ENCODE measurements around the gene ADAMTS12.

The ADAMTS12 gene

DNA sequence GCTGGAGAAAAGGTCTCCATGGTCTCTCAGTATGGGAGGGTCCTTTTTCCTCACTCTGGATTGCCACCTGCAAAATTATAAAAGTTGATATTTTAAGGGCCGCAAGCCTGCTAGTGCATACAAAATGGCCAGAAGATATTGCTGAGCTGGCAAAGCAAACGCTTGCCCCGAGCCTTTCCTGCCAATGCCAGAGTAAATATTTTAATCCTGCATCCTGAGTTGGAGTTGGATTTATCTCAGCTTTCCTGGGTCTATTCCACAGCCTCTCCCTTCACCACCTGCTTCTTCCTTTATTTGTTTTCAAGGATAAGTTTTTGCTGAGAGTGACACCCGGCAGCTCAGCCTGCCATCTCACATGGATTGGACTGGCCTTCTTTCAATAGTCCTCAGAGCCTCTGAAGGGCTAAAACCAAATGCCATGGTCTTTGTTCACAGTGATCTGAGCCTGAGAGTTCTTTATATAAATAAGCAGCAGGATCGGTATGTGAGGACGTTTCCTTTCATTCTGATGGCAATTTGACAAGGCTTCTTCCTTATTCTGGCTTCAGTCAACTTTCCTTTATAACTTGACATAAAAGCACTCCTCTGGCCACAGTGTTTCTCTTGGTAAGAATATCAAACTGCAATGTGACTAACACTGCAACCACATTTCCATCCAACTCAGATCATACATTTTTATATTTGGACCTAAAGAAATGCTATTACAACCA, 170.1 kb downstream of the ADAMTS12 start:
- Mint-ChIP-seq H3K4me3 (no peak overlapping the region), H3K27ac (no peak overlapping the region), H3K36me3 (ENCODE audit: low read depth) (peaks cover 2% of the 10 kb centered on the region), H3K9me3 (no peaks in the 10 kb centered on the region), H3K27me3 (ENCODE audit: low read depth, poor library complexity) (peaks cover 7% of the 10 kb centered on the region), H3K4me1 (no peaks in the 10 kb centered on the region)
- DNase-seq, result no peak
- TF ChIP-seq, protein P1, sequence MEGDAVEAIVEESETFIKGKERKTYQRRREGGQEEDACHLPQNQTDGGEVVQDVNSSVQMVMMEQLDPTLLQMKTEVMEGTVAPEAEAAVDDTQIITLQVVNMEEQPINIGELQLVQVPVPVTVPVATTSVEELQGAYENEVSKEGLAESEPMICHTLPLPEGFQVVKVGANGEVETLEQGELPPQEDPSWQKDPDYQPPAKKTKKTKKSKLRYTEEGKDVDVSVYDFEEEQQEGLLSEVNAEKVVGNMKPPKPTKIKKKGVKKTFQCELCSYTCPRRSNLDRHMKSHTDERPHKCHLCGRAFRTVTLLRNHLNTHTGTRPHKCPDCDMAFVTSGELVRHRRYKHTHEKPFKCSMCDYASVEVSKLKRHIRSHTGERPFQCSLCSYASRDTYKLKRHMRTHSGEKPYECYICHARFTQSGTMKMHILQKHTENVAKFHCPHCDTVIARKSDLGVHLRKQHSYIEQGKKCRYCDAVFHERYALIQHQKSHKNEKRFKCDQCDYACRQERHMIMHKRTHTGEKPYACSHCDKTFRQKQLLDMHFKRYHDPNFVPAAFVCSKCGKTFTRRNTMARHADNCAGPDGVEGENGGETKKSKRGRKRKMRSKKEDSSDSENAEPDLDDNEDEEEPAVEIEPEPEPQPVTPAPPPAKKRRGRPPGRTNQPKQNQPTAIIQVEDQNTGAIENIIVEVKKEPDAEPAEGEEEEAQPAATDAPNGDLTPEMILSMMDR (IDR thresholded peaks at IDR 0.05), result no peak

DNA sequence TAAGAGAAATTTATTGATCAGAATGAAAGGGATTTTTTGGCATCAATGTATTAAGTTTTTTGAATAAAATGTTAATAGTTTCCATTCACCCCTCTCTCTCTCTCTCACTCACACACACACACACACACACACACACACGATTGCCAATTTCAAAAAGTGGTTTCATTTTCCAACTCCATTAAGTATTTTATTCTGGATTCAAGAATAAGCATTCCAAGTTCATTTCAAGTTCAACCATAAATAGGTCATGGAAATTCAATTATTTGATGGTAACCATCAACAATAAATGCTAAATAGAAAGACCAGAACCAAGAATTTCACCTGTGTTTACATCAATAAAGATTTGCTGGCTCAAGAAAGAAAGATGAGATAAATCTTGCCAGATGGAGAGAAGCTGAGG, 171.6 kb downstream of the ADAMTS12 start:
- Mint-ChIP-seq H3K36me3 (ENCODE audit: low read depth) (peaks cover 12% of the 10 kb centered on the region), H3K27me3 (ENCODE audit: low read depth, poor library complexity) (peaks cover 7% of the 10 kb centered on the region), H3K9me3 (peaks cover 8% of the 10 kb centered on the region), H3K4me1 (no peaks in the 10 kb centered on the region), H3K27ac (no peak overlapping the region), H3K4me3 (no peak overlapping the region)
- no peak for DNase-seq
- TF ChIP-seq, protein P1 (IDR thresholded peaks at IDR 0.05), result no peak

DNA sequence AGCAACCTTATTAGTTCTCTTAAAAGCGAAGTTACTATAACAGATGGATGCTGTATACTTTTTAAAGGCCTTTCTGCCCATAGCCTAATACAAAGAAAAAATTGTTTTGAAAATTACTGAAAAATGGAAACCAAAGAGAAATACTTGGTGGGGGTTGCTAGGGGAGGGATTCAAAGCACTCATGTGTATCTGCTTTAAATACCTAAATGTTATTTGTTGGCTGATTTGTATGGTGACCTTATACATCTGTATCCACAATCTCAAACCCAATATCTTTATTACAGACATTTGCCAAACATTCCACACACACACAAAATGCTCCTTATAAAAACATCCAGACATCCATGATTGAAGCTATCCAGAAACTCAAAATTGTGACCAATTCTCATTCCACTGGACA, 172.0 kb downstream of the ADAMTS12 start:
- Mint-ChIP-seq H3K4me1 (no peaks in the 10 kb centered on the region), H3K27me3 (ENCODE audit: low read depth, poor library complexity) (peaks cover 7% of the 10 kb centered on the region), H3K4me3 (no peak overlapping the region), H3K36me3 (ENCODE audit: low read depth) (peaks cover 15% of the 10 kb centered on the region), H3K27ac (no peak overlapping the region), H3K9me3 (peaks cover 10% of the 10 kb centered on the region)
- DNase-seq, result no peak
- TF ChIP-seq, protein P1 (IDR thresholded peaks at IDR 0.05), result no peak

DNA sequence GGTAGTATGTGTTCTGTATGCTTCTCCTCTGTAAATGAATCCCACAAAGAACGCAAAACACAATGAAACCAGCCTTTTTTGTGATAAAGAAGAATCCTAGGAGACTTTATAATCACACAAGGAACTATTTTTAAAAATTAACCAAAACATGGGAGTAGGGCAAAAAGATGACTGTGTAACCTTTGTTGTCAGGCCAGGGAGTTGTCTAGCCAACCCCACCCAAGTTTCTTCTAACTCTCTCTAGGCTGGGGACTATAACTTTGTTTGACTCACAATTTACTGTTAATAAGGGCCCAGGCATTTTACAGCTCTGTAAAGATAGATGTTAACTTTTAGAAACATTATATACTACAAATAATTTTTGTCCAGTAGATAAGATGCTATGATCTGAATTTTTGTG, 176.1 kb downstream of the ADAMTS12 start:
- DNase-seq, result no peak
- Mint-ChIP-seq H3K9me3 (peaks cover 30% of the 10 kb centered on the region), H3K27ac (no peak overlapping the region), H3K36me3 (ENCODE audit: low read depth) (peaks cover 55% of the 10 kb centered on the region), H3K4me3 (no peak overlapping the region), H3K27me3 (ENCODE audit: low read depth, poor library complexity) (peaks cover 6% of the 10 kb centered on the region), H3K4me1 (no peaks in the 10 kb centered on the region)
- TF ChIP-seq, protein P1 (IDR thresholded peaks at IDR 0.05), result no peak

DNA sequence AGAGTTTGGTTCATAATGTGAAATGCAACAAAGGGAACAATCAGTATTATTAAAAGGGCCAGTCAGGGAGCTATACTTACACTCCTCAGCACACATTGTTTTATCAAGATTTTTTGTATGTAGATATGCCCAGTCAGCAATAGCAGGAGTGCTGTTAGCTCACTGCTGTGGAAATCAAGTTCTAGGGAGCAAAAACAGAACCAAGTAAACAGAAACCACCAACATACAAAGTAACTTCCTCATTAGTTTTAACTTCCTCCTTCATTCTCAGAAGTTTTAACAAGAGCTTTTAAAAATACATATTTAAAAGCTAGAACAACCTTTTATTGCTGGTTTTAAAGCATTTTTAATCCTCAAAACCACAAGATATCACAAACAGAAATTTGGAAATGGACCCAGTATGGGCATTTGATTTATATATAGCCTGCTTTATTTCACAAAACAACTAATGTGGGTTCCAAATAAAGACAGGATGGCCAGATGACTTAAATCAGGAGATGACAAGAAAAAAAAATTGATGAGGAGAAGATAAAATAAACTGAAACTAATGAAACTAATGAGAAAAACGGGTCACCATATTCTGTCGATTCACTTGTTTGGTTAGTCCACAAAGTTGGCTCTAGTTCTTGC, 178.5 kb downstream of the ADAMTS12 start:
- no peaks in the 10 kb centered on the region for H3K4me1 Mint-ChIP-seq
- H3K27me3 Mint-ChIP-seq (ENCODE audit: low read depth, poor library complexity), result peaks cover 2% of the 10 kb centered on the region
- no peak overlapping the region for H3K4me3 Mint-ChIP-seq
- H3K27ac Mint-ChIP-seq, result no peak overlapping the region
- DNase-seq, result no peak
- TF ChIP-seq, protein P1 (IDR thresholded peaks at IDR 0.05), result no peak
- H3K9me3 Mint-ChIP-seq, result peaks cover 47% of the 10 kb centered on the region
- H3K36me3 Mint-ChIP-seq (ENCODE audit: low read depth), result peaks cover 64% of the 10 kb centered on the region

DNA sequence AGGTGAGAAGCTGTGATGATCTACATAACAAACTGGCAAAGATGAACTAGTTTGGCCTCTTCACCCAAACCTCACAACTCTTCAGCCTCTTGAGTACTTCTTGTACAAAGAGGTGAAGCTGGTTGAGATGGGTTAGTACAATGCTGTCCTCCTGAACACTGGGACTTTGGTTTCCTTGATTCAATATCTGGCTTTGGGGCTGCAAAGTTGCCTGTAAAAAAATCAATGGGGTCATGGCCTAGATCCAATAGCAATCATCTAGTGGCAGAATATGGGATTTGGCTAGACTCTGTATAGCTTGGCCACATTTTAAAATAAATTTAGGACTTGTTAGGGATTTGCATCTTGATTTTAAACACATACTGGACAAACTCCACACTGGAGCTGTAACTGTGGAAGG, 179.1 kb downstream of the ADAMTS12 start:
- Mint-ChIP-seq H3K27me3 (ENCODE audit: low read depth, poor library complexity) (peaks cover 2% of the 10 kb centered on the region), H3K27ac (no peak overlapping the region), H3K36me3 (ENCODE audit: low read depth) (peaks cover 64% of the 10 kb centered on the region), H3K4me1 (no peaks in the 10 kb centered on the region), H3K4me3 (no peak overlapping the region), H3K9me3 (peaks cover 53% of the 10 kb centered on the region)
- DNase-seq, result no peak
- TF ChIP-seq, protein P1 (IDR thresholded peaks at IDR 0.05), result no peak
